B cell (primary cell): ENCODE measurements around the gene KLHDC7B. TPM values are rescaled to one million over a fixed set of nuclear protein-coding genes. Genes with fewer than 3 reads are reported as not detected.

Experiments
- ATAC-seq: fragments of 200-7000 bp; cut with Tn5 transposase; one replicate; pipeline ENCODE4 v1.10.0; 2021; ENCODE audit warnings: low read depth, mild to moderate bottlenecking, moderate number of reproducible peaks, moderate library complexity
- CTCF ChIA-PET: fragments of 350-600 bp; sonication (Branson Sonifier 250); formaldehyde crosslinking; loops from one replicate; lab custom pipeline; 2021; ENCODE audit warnings: antibody characterized with exemption, inconsistent platforms; lab: Charles Lee
- POLR2A ChIA-PET: fragments of 350-600 bp; sonication (Branson Sonifier 250); formaldehyde crosslinking; loops from one replicate; lab custom pipeline; 2021; ENCODE audit warnings: antibody characterized with exemption; lab: Charles Lee
- DNase-seq: peaks from one replicate; pipeline ENCODE4 v3.0.0; 2013
- H2AFZ ChIP-seq: 2 replicates; pipeline ENCODE4 v1.6.1; 2012; ENCODE audit warnings: mild to moderate bottlenecking, low read depth, low read length; ENCODE audit not compliant: insufficient read depth, poor library complexity, severe bottlenecking
- H3K27ac ChIP-seq, 2 donors: 1 replicate in 1 of 2; 2 replicates in 1 of 2; pipeline ENCODE4 v1.5.1; 2012 to 2013; ENCODE audit warnings: low read length in 2 of 2, mild to moderate bottlenecking in 2 of 2, moderate library complexity in 1 of 2
- H3K27me3 ChIP-seq, 4 experiments: fragments of 200-600 bp in 1 of 4; sonication (generic) in 1 of 4; replicated peaks in 1 of 4; 1 replicate in 2 of 4; 2 replicates in 2 of 4; pipeline versions ENCODE4 v1.6.1 to v1.7.0; 2013 to 2016; ENCODE audit warnings: low read length in 3 of 4, mild to moderate bottlenecking in 2 of 4, mixed read lengths in 1 of 4, moderate library complexity in 1 of 4; ENCODE audit not compliant: insufficient read depth in 4 of 4, control insufficient read depth in 3 of 4; ENCODE audit errors: control extremely low read depth in 1 of 4
- H3K36me3 ChIP-seq, 2 experiments: replicated peaks in 1 of 2; 1 replicate in 1 of 2; 2 replicates in 1 of 2; pipeline versions ENCODE4 v1.6.1 to v1.7.1; 2013; ENCODE audit warnings: low read length in 1 of 2; ENCODE audit not compliant: insufficient read depth in 2 of 2, control insufficient read depth in 1 of 2; ENCODE audit errors: control extremely low read depth in 1 of 2, extremely low read depth in 1 of 2
- H3K4me1 ChIP-seq, 2 donors: fragments of 200-600 bp in 1 of 2; sonication (generic) in 1 of 2; 1 replicate in 1 of 2; 2 replicates in 1 of 2; pipeline versions ENCODE4 v1.5.1 to v1.6.1; 2013 to 2017; ENCODE audit warnings: low read length in 2 of 2; ENCODE audit not compliant: control insufficient read depth in 2 of 2, insufficient read depth in 2 of 2
- H3K4me2 ChIP-seq: replicated peaks from 2 replicates; pipeline ENCODE3; 2012; ENCODE audit warnings: mild to moderate bottlenecking, low read depth, low read length; ENCODE audit not compliant: poor library complexity, severe bottlenecking
- H3K4me3 ChIP-seq, 5 experiments: fragments of 200-600 bp in 1 of 5; sonication (generic) in 1 of 5; 1 replicate in 3 of 5; 2 replicates in 2 of 5; pipeline versions ENCODE4 v1.5.1 to v1.7.0; 2011 to 2016; ENCODE audit warnings: low read length in 4 of 5, mild to moderate bottlenecking in 4 of 5, low read depth in 2 of 5, control low read depth in 1 of 5, moderate library complexity in 1 of 5; ENCODE audit not compliant: insufficient read depth in 1 of 5; ENCODE audit errors: control extremely low read depth in 1 of 5, extremely low read depth in 1 of 5
- H3K79me2 ChIP-seq: fragments of 200-600 bp; sonication (generic); one replicate; pipeline ENCODE4 v1.6.0; 2016; ENCODE audit warnings: low read length; ENCODE audit not compliant: control insufficient read depth, insufficient read depth
- H3K9ac ChIP-seq: fragments of 200-600 bp; sonication (generic); 2 replicates; pipeline ENCODE4 v1.6.1; 2017; ENCODE audit warnings: mild to moderate bottlenecking, low read length, moderate library complexity
- H3K9me3 ChIP-seq, 3 donors: one replicate each; pipeline versions ENCODE4 v1.6.1 to v1.7.1; 2013; ENCODE audit warnings: low read length in 2 of 3; ENCODE audit not compliant: control insufficient read depth in 2 of 3, insufficient read depth in 1 of 3; ENCODE audit errors: control extremely low read depth in 1 of 3
- H4K20me1 ChIP-seq: 2 replicates; pipeline ENCODE4 v1.6.0; 2012; ENCODE audit warnings: mild to moderate bottlenecking, low read length; ENCODE audit not compliant: insufficient read depth, control insufficient read depth, poor library complexity, severe bottlenecking
- H3K27ac Mint-ChIP-seq: one replicate; pipeline ENCODE4 v1.8.0; 2021; ENCODE audit warnings: mixed read lengths
- H3K27me3 Mint-ChIP-seq: one replicate; pipeline ENCODE4 v1.8.0; 2021; ENCODE audit warnings: mixed read lengths
- H3K4me1 Mint-ChIP-seq: one replicate; pipeline ENCODE4 v1.8.0; 2021; ENCODE audit warnings: mixed read lengths
- H3K4me3 Mint-ChIP-seq: one replicate; pipeline ENCODE4 v1.8.0; 2021; ENCODE audit warnings: mixed read lengths
- H3K9me3 Mint-ChIP-seq: one replicate; pipeline ENCODE4 v1.8.0; 2022; ENCODE audit warnings: mixed read lengths; ENCODE audit not compliant: insufficient read depth
- EZH2 ChIP-seq: IDR thresholded peaks from 2 replicates; pipeline ENCODE4 v1.6.1; 2012; ENCODE audit warnings: borderline replicate concordance, low read depth, mild to moderate bottlenecking, moderate library complexity, low read length; ENCODE audit not compliant: insufficient read depth, poor library complexity, severe bottlenecking
- WGBS: methylation state at CpG from one replicate; pipeline ENCODE4 v1.1.5; 2013; ENCODE audit warnings: missing lambda C conversion rate; ENCODE audit not compliant: insufficient coverage; 5-methylcytosine and 5-hydroxymethylcytosine counted together
- intact Hi-C: fragments of 100-400 bp; cut with micrococcal nuclease; formaldehyde crosslinking; loops from one replicate; pipeline ENCODE4 v1.10.0; 2022
- polyA plus RNA-seq: library from polyadenylated mRNA; depleted of rRNA; stranded (reverse); fragments of >200 nt; gene quantifications from 2 replicates; pipeline ENCODE4 v1.2.3, GENCODE V29; 2012
- total RNA-seq, 2 donors: library from RNA; stranded (reverse); fragments of 120-200 nt in 1 of 2; gene quantifications; 1 replicate in 1 of 2; 2 replicates in 1 of 2; pipeline versions ENCODE4 v1.2.3 to v1.2.4, GENCODE V29; 2013 to 2022
- TF ChIP-seq, protein P1 (sequence below): fragments of 200-600 bp; IDR thresholded peaks from one replicate; pipeline ENCODE4 v1.8.0; 2022; ENCODE audit warnings: antibody characterized with exemption, mild to moderate bottlenecking

Gene KLHDC7B
- total and polyA plus RNA-seq, 2 donors (not counting 1 experiment from before 2014, with no cell fraction given), result 1.8 to 6.2 TPM

DNA sequence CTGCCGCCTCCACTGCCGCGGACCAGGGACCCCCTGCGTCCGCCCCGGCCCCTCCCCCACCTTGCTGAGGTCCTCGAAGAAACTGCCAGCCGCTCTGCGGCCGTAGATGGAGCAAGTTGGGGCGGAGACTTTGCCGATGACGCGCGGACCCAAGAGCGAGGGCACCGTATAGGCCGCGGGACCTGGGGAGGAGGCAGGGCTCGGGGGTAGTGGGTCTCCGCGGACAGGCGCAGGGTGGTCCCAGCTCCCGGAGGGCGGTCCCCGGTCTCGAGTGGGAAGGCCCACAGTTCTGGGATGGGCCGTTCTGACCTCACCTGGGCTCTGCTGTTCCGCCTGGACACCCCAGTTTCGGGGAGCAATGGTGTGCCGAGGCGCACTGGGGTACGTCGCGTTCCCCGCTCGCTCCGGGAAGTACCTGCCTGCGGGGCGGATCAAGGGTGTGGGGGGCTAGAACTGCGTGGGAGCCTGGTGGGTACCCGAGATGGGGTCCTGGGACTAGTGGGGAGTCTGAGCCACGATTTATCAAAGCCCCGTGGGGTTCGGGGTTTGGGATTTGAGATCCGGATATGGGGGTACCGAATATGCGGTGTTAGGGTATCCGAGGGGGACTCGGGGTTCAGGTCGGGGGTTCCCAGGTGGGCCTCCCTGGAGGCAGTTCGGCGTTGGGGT lies 14.7 kb upstream of the KLHDC7B start:
- POLR2A ChIA-PET, result interaction anchor here (0.5 to 4.6 kb wide), 10 partner anchors 10 to 340 kb away, joined by 4 to 40 read pairs (median 7); partner anchors contain the start of genes LMF2, NCAPH2 and SYCE3
- Histone ChIP-seq H3K27ac (peak overlapping the region; percentile 99 to 100), H3K27me3 (no peaks in the 10 kb centered on the region), H3K79me2 (peaks cover 15% of the 10 kb centered on the region), H3K9me3 (peaks cover 0 to 9% (median 0%) of the 10 kb centered on the region in 3 donors), H4K20me1 (no peaks in the 10 kb centered on the region), H3K9ac (peak overlapping the region; percentile 97), H2AFZ (peak overlapping the region; percentile 62), H3K4me3 (peak overlapping the region; percentile 47 to 95 (median 95)), H3K4me2 (peak overlapping the region; percentile 84), H3K4me1 (peaks cover 22 to 73% of the 10 kb centered on the region in 2 donors), H3K36me3 (no peaks in the 10 kb centered on the region)
- CTCF ChIA-PET, result interaction anchor here (2.1 kb wide), 1 partner anchor 10 kb away, joined by 7 read pairs; no protein-coding TSS in a partner anchor
- Mint-ChIP-seq H3K27me3 (no peaks in the 10 kb centered on the region), H3K4me1 (peaks cover 54% of the 10 kb centered on the region), H3K9me3 (no peaks in the 10 kb centered on the region), H3K27ac (peak overlapping the region; percentile 99), H3K4me3 (peak overlapping the region; percentile 95)
- TF ChIP-seq EZH2, result no peak
- TF ChIP-seq, protein P1, sequence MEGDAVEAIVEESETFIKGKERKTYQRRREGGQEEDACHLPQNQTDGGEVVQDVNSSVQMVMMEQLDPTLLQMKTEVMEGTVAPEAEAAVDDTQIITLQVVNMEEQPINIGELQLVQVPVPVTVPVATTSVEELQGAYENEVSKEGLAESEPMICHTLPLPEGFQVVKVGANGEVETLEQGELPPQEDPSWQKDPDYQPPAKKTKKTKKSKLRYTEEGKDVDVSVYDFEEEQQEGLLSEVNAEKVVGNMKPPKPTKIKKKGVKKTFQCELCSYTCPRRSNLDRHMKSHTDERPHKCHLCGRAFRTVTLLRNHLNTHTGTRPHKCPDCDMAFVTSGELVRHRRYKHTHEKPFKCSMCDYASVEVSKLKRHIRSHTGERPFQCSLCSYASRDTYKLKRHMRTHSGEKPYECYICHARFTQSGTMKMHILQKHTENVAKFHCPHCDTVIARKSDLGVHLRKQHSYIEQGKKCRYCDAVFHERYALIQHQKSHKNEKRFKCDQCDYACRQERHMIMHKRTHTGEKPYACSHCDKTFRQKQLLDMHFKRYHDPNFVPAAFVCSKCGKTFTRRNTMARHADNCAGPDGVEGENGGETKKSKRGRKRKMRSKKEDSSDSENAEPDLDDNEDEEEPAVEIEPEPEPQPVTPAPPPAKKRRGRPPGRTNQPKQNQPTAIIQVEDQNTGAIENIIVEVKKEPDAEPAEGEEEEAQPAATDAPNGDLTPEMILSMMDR, result no peak
- intact Hi-C loops, result loop anchor here (1.0 kb wide), 5 partner anchors 8 to 340 kb away; partner anchors contain the start of genes NCAPH2 and SYCE3
- ATAC-seq, result peak; percentile 44
- WGBS, result 0% methylated on average over 53 of the region's 53 CpGs
- DNase-seq, result peak; percentile 95
